Natural killer cell (primary cell): ENCODE data around the gene ST3GAL4. TPM values are rescaled to one million over a fixed set of nuclear protein-coding genes. Genes with fewer than 3 reads are reported as not detected.
A peak's percentile ranks its signal among the peaks of the same experiment; 100 is the strongest.

ENCODE experiments used
- ATAC-seq, 3 donors: fragments of 150-1000 bp in 2 of 3; fragments of 200-7000 bp in 1 of 3; cut with Tn5 transposase; 1 replicate in 1 of 3; 2 replicates in 2 of 3; pipeline ENCODE4 v1.10.0; 2021; ENCODE audit warnings: mild to moderate bottlenecking in 2 of 3, moderate library complexity in 2 of 3
- DNase-seq, 2 donors: peaks; one replicate each; pipeline versions ENCODE4 v3.0.0 to v3.0.0-alpha.2; 2013 to 2021; ENCODE audit warnings: mixed read lengths in 1 of 2
- H3K27ac ChIP-seq: one replicate; pipeline ENCODE4 v1.5.1; 2013; ENCODE audit warnings: mild to moderate bottlenecking, low read length
- H3K27me3 ChIP-seq: one replicate; pipeline ENCODE4 v1.6.1; 2013; ENCODE audit warnings: low read length; ENCODE audit not compliant: control insufficient read depth, insufficient read depth
- H3K36me3 ChIP-seq: one replicate; pipeline ENCODE4 v1.6.1; 2013; ENCODE audit warnings: low read length; ENCODE audit not compliant: control insufficient read depth, insufficient read depth
- H3K4me1 ChIP-seq: one replicate; pipeline ENCODE4 v1.6.1; 2013; ENCODE audit warnings: low read length; ENCODE audit not compliant: control insufficient read depth, insufficient read depth
- H3K4me3 ChIP-seq: one replicate; pipeline ENCODE4 v1.5.1; 2013; ENCODE audit warnings: low read length
- H3K9me3 ChIP-seq: one replicate; pipeline ENCODE4 v1.6.1; 2013; ENCODE audit warnings: low read length; ENCODE audit not compliant: control insufficient read depth, insufficient read depth
- H3K27ac Mint-ChIP-seq, 2 donors: one replicate each; pipeline ENCODE4 v1.8.0; 2022; ENCODE audit warnings: mild to moderate bottlenecking in 2 of 2, mixed read lengths in 2 of 2, moderate library complexity in 1 of 2
- H3K27me3 Mint-ChIP-seq, 2 donors: one replicate each; pipeline ENCODE4 v1.8.0; 2022; ENCODE audit warnings: low read depth in 2 of 2, mixed read lengths in 2 of 2
- H3K36me3 Mint-ChIP-seq: one replicate; pipeline ENCODE4 v1.8.0; 2022; ENCODE audit warnings: mixed read lengths
- H3K4me1 Mint-ChIP-seq, 2 donors: one replicate each; pipeline ENCODE4 v1.8.0; 2022; ENCODE audit warnings: mixed read lengths in 2 of 2
- H3K4me3 Mint-ChIP-seq: one replicate; pipeline ENCODE4 v1.8.0; 2022; ENCODE audit warnings: mild to moderate bottlenecking, moderate library complexity, mixed read lengths
- H3K9me3 Mint-ChIP-seq, 2 donors: one replicate each; pipeline ENCODE4 v1.8.0; 2022; ENCODE audit warnings: mixed read lengths in 2 of 2
- CTCF ChIP-seq: fragments of 200-600 bp; IDR thresholded peaks from one replicate; pipeline ENCODE4 v1.8.0; 2022; ENCODE audit warnings: antibody characterized with exemption
- WGBS: methylation state at CpG from one replicate; pipeline ENCODE4 v1.1.7; 2013; ENCODE audit warnings: missing lambda C conversion rate; ENCODE audit not compliant: insufficient coverage; 5-methylcytosine and 5-hydroxymethylcytosine counted together
- intact Hi-C: fragments of 100-400 bp; cut with micrococcal nuclease; formaldehyde crosslinking; loops from one replicate; pipeline ENCODE4 v1.14.2; 2022
- total RNA-seq, 4 donors: library from RNA; stranded (reverse); fragments of 120-200 nt in 1 of 4; gene quantifications; one replicate each; pipeline versions ENCODE4 v1.2.3 to v1.2.4, GENCODE V29; 2013 to 2022

ST3GAL4 gene
- total RNA-seq, 3 donors from 2014 or later (not counting 1 experiment from before 2014, with no cell fraction given), result 43.3 to 57.6 (median 47.3) TPM

GRCh38 chr11:126322996-126323395 lies 32.5 kb upstream of the ST3GAL4 start:
- Mint-ChIP-seq H3K4me3 (no peak overlapping the region), H3K4me1 (peaks cover 48 to 49% of the 10 kb centered on the region in 2 donors)

GRCh38 chr11:126327281-126328000 lies 28.0 kb upstream of the ST3GAL4 start:
- Histone ChIP-seq H3K27ac (no peak overlapping the region), H3K27me3 (no peaks in the 10 kb centered on the region), H3K9me3 (no peaks in the 10 kb centered on the region), H3K4me1 (peaks cover 43% of the 10 kb centered on the region), H3K36me3 (no peaks in the 10 kb centered on the region), H3K4me3 (no peak overlapping the region)
- DNase-seq (no peak), ATAC-seq (no peak)
- no peaks in the 10 kb centered on the region for H3K27me3 Mint-ChIP-seq
- 95% methylated on average over 17 of the region's 17 CpGs for WGBS
- H3K9me3 Mint-ChIP-seq, result no peaks in the 10 kb centered on the region
- peak overlapping the region; percentile 58 for H3K4me3 Mint-ChIP-seq
- H3K4me1 Mint-ChIP-seq, result peaks cover 46 to 47% of the 10 kb centered on the region in 2 donors
- H3K36me3 Mint-ChIP-seq, result no peaks in the 10 kb centered on the region
- intact Hi-C loops, result no loop called here
- peak overlapping the region; percentile 88 to 97 for H3K27ac Mint-ChIP-seq
- TF ChIP-seq CTCF, result no peak

More at GRCh38 chr11:126322996-126323395, 32.5 kb upstream of the ST3GAL4 start:
- H3K36me3 ChIP-seq, result no peaks in the 10 kb centered on the region
- no peak overlapping the region for H3K4me3 ChIP-seq
- TF ChIP-seq CTCF, result no peak
- no peak overlapping the region for H3K27ac Mint-ChIP-seq
- no peaks in the 10 kb centered on the region for H3K9me3 ChIP-seq
- WGBS, result 88% methylated on average over 2 of the region's 3 CpGs
- H3K27me3 ChIP-seq, result no peaks in the 10 kb centered on the region
- ATAC-seq, result no peak
- H3K27me3 Mint-ChIP-seq, result no peaks in the 10 kb centered on the region
- no peak for DNase-seq
- no peak overlapping the region for H3K27ac ChIP-seq
- peaks cover 34% of the 10 kb centered on the region for H3K4me1 ChIP-seq
- intact Hi-C loops, result no loop called here
- no peaks in the 10 kb centered on the region for H3K9me3 Mint-ChIP-seq
- H3K36me3 Mint-ChIP-seq, result no peaks in the 10 kb centered on the region

- Mint-ChIP-seq H3K4me3 (peak overlapping the region; percentile 58), H3K27ac (peak overlapping the region; percentile 88 to 97)
Observed at GRCh38 chr11:126328001-126328390, 27.5 kb upstream of the ST3GAL4 start.

More at GRCh38 chr11:126328001-126328390, 27.5 kb upstream of the ST3GAL4 start:
- Mint-ChIP-seq H3K4me1 (peaks cover 52% of the 10 kb centered on the region in 2 donors), H3K36me3 (no peaks in the 10 kb centered on the region), H3K9me3 (no peaks in the 10 kb centered on the region), H3K27me3 (no peaks in the 10 kb centered on the region)
- ATAC-seq (no peak), DNase-seq (no peak)
- no peak overlapping the region for H3K27ac ChIP-seq
- no peaks in the 10 kb centered on the region for H3K9me3 ChIP-seq
- intact Hi-C loops, result loop anchor here (2.0 kb wide), 1 partner anchor 25 kb away; no protein-coding TSS in a partner anchor
- WGBS, result 93% methylated on average over 20 of the region's 20 CpGs
- H3K4me1 ChIP-seq, result peaks cover 49% of the 10 kb centered on the region
- TF ChIP-seq CTCF, result no peak
- no peak overlapping the region for H3K4me3 ChIP-seq
- no peaks in the 10 kb centered on the region for H3K27me3 ChIP-seq
- no peaks in the 10 kb centered on the region for H3K36me3 ChIP-seq
